Liver (tissue), 9 donors: ENCODE results near the gene ZNHIT6. TPM values are rescaled to one million over a fixed set of nuclear protein-coding genes. Genes with fewer than 3 reads are reported as not detected.

Experiments used
- DNase-seq: peaks from one replicate; pipeline ENCODE4 v3.0.0-alpha.2; 2017; ENCODE audit warnings: low spot score
- H3K27ac ChIP-seq, 2 donors: one replicate each; pipeline ENCODE4 v1.7.0; 2013; ENCODE audit warnings: inconsistent platforms in 2 of 2, low read length in 2 of 2, control low read depth in 1 of 2, low read depth in 1 of 2, mild to moderate bottlenecking in 1 of 2
- H3K27me3 ChIP-seq, 4 donors: one replicate each; pipeline versions ENCODE4 v1.6.1 to v1.7.0; 2013; ENCODE audit warnings: low read length in 3 of 4, inconsistent platforms in 1 of 4, mild to moderate bottlenecking in 1 of 4, moderate library complexity in 1 of 4; ENCODE audit not compliant: control insufficient read depth in 4 of 4, insufficient read depth in 4 of 4
- H3K36me3 ChIP-seq, 4 donors: one replicate each; pipeline versions ENCODE4 v1.6.1 to v1.7.0; 2013; ENCODE audit warnings: low read length in 3 of 4, mild to moderate bottlenecking in 3 of 4, low read depth in 1 of 4, moderate library complexity in 1 of 4; ENCODE audit not compliant: control insufficient read depth in 4 of 4, insufficient read depth in 3 of 4
- H3K4me1 ChIP-seq, 4 donors: one replicate each; pipeline versions ENCODE4 v1.6.1 to v1.7.0; 2013; ENCODE audit warnings: low read length in 3 of 4, mild to moderate bottlenecking in 3 of 4, moderate library complexity in 1 of 4; ENCODE audit not compliant: control insufficient read depth in 4 of 4, insufficient read depth in 4 of 4
- H3K4me3 ChIP-seq, 3 donors: one replicate each; pipeline versions ENCODE4 v1.6.1 to v1.7.0; 2013; ENCODE audit warnings: low read length in 3 of 3, control low read depth in 1 of 3, low read depth in 1 of 3, mild to moderate bottlenecking in 1 of 3
- H3K9ac ChIP-seq, 2 donors: one replicate each; pipeline ENCODE4 v1.7.0; 2013; ENCODE audit warnings: low read length in 2 of 2, mild to moderate bottlenecking in 2 of 2, moderate library complexity in 2 of 2, control low read depth in 1 of 2, low read depth in 1 of 2
- H3K9me3 ChIP-seq, 4 donors: one replicate each; pipeline versions ENCODE4 v1.6.1 to v1.7.0; 2013; ENCODE audit warnings: low read length in 3 of 4; ENCODE audit not compliant: control insufficient read depth in 4 of 4
- EGR1 ChIP-seq, 2 donors: IDR thresholded peaks; 2 replicates each; pipeline ENCODE4 v1.6.1; 2016 to 2018; ENCODE audit warnings: antibody characterized with exemption in 2 of 2, low read depth in 2 of 2
- FOXA1 ChIP-seq: IDR thresholded peaks from 2 replicates; pipeline ENCODE4 v1.6.1; 2016; ENCODE audit warnings: antibody characterized with exemption
- FOXA2 ChIP-seq: IDR thresholded peaks from 2 replicates; pipeline ENCODE4 v1.6.1; 2016; ENCODE audit warnings: antibody characterized with exemption
- GABPA ChIP-seq, 2 donors: IDR thresholded peaks in 1 of 2; conservative IDR thresholded peaks in 1 of 2; 2 replicates each; pipeline ENCODE4 v1.6.1; 2016; ENCODE audit warnings: antibody characterized with exemption in 2 of 2, mild to moderate bottlenecking in 1 of 2, moderate library complexity in 1 of 2
- HNF4A ChIP-seq, 2 donors: conservative IDR thresholded peaks; 2 replicates each; pipeline ENCODE4 v1.6.1; 2016; ENCODE audit warnings: antibody characterized with exemption in 2 of 2, mild to moderate bottlenecking in 2 of 2
- HNF4G ChIP-seq: IDR thresholded peaks from 2 replicates; pipeline ENCODE4 v1.6.1; 2016; ENCODE audit warnings: antibody characterized with exemption
- JUND ChIP-seq, 2 donors: IDR thresholded peaks; 2 replicates each; pipeline ENCODE4 v1.6.1; 2016; ENCODE audit warnings: antibody characterized with exemption in 2 of 2
- NR2F2 ChIP-seq: IDR thresholded peaks from 2 replicates; pipeline ENCODE4 v1.6.1; 2016; ENCODE audit warnings: antibody characterized with exemption
- RAD21 ChIP-seq, 2 donors: IDR thresholded peaks; 2 replicates each; pipeline ENCODE4 v1.6.1; 2016; ENCODE audit warnings: antibody characterized with exemption in 2 of 2, mild to moderate bottlenecking in 2 of 2
- RXRA ChIP-seq, 2 donors: IDR thresholded peaks; 2 replicates each; pipeline ENCODE4 v1.6.1; 2017 to 2018; ENCODE audit warnings: antibody characterized with exemption in 2 of 2, mild to moderate bottlenecking in 1 of 2
- SP1 ChIP-seq: IDR thresholded peaks from 2 replicates; pipeline ENCODE4 v1.6.1; 2018; ENCODE audit warnings: antibody characterized with exemption, mild to moderate bottlenecking
- TAF1 ChIP-seq: conservative IDR thresholded peaks from 2 replicates; pipeline ENCODE4 v1.6.1; 2016; ENCODE audit warnings: antibody characterized with exemption, mild to moderate bottlenecking
- WGBS: extraction: QIAGEN DNeasy Blood & Tissue Kit; methylation state at CpG from one replicate; pipeline ENCODE4 v1.1.7; 2013; 5-methylcytosine and 5-hydroxymethylcytosine counted together
- polyA plus RNA-seq, 2 donors: library from polyadenylated mRNA; stranded (reverse) in 1 of 2; unstranded in 1 of 2; fragments of 200-250 nt in 1 of 2; fragments of >200 nt in 1 of 2; fragmentation: Nextera tagmentation in 1 of 2; extraction: Ambion mirVana in 1 of 2; gene quantifications; one replicate each; pipeline versions ENCODE4 v1.2.1 to v1.2.3, GENCODE V29; 2013 to 2015
- total RNA-seq, 2 donors: library from RNA; depleted of rRNA; stranded (reverse); fragments of >200 nt; gene quantifications; one replicate each; pipeline ENCODE4 v1.2.3, GENCODE V29; 2014
- TF ChIP-seq, protein P1 (sequence below): IDR thresholded peaks from 2 replicates; pipeline ENCODE4 v1.6.1; 2016; ENCODE audit warnings: antibody characterized with exemption, mild to moderate bottlenecking
- TF ChIP-seq, protein P2 (sequence below): IDR thresholded peaks from 2 replicates; pipeline ENCODE4 v1.6.1; 2016; ENCODE audit warnings: antibody characterized with exemption
- TF ChIP-seq, protein P3 (sequence below): IDR thresholded peaks from 2 replicates; pipeline ENCODE4 v1.6.1; 2016; ENCODE audit warnings: antibody characterized with exemption
- TF ChIP-seq, protein P4 (sequence below): fragments of 150-350 bp; IDR thresholded peaks from 2 replicates; pipeline ENCODE4 v1.5.1; 2017; ENCODE audit warnings: improper control_type of control experiment, low read depth, low read length; ENCODE audit not compliant: missing input control
- TF ChIP-seq, protein P5 (sequence below): IDR thresholded peaks from 2 replicates; pipeline ENCODE4 v1.6.1; 2016; ENCODE audit warnings: antibody characterized with exemption
- donor health status: healthy.
- donor health status: healthy.
- donor health status: healthy.
- donor health status: healthy.
- donor health status: healthy.

Gene ZNHIT6
- total and polyA plus RNA-seq, 4 donors, result 2.2 to 4.0 (median 3.2) TPM

DNA sequence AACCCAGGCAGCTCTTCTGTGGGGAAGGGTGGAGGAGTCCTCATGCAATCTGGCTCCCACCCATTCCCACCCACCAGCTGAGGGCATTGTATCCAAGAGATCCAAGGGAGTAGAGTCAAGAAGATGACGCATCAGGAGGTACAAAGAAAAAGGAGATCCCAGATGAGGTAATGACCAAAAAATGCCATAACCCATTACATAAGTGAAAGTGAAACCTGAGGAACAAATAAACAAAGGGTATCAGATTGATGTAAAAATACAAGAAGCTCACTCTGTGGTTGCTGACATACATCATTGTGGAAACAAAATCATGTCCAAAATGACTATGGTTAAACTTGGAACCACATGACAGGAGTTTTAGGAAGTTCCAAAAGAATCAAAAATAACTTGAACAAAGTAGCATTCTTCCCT, 85.2 kb downstream of the ZNHIT6 start:
- 87% methylated on average over 1 of the region's 1 CpG for WGBS
- TF ChIP-seq TAF1 (no peak), JUND (IDR thresholded peaks at IDR 0.05) (no peak), FOXA1 (no peak), EGR1 (IDR thresholded peaks at IDR 0.05; ENCODE audit: low read depth in 2 of 2) (no peak), RAD21 (IDR thresholded peaks at IDR 0.05) (no peak), NR2F2 (no peak), RXRA (IDR thresholded peaks at IDR 0.05) (no peak), FOXA2 (no peak), GABPA (IDR thresholded peaks at IDR 0.05 in 1 of 2, conservative IDR thresholded peaks at IDR 0.05 in 1 of 2) (no peak), HNF4A (conservative IDR thresholded peaks at IDR 0.05) (no peak), HNF4G (no peak), SP1 (no peak)
- TF ChIP-seq, protein P1, sequence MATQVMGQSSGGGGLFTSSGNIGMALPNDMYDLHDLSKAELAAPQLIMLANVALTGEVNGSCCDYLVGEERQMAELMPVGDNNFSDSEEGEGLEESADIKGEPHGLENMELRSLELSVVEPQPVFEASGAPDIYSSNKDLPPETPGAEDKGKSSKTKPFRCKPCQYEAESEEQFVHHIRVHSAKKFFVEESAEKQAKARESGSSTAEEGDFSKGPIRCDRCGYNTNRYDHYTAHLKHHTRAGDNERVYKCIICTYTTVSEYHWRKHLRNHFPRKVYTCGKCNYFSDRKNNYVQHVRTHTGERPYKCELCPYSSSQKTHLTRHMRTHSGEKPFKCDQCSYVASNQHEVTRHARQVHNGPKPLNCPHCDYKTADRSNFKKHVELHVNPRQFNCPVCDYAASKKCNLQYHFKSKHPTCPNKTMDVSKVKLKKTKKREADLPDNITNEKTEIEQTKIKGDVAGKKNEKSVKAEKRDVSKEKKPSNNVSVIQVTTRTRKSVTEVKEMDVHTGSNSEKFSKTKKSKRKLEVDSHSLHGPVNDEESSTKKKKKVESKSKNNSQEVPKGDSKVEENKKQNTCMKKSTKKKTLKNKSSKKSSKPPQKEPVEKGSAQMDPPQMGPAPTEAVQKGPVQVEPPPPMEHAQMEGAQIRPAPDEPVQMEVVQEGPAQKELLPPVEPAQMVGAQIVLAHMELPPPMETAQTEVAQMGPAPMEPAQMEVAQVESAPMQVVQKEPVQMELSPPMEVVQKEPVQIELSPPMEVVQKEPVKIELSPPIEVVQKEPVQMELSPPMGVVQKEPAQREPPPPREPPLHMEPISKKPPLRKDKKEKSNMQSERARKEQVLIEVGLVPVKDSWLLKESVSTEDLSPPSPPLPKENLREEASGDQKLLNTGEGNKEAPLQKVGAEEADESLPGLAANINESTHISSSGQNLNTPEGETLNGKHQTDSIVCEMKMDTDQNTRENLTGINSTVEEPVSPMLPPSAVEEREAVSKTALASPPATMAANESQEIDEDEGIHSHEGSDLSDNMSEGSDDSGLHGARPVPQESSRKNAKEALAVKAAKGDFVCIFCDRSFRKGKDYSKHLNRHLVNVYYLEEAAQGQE, result no peak
- TF ChIP-seq, protein P2, sequence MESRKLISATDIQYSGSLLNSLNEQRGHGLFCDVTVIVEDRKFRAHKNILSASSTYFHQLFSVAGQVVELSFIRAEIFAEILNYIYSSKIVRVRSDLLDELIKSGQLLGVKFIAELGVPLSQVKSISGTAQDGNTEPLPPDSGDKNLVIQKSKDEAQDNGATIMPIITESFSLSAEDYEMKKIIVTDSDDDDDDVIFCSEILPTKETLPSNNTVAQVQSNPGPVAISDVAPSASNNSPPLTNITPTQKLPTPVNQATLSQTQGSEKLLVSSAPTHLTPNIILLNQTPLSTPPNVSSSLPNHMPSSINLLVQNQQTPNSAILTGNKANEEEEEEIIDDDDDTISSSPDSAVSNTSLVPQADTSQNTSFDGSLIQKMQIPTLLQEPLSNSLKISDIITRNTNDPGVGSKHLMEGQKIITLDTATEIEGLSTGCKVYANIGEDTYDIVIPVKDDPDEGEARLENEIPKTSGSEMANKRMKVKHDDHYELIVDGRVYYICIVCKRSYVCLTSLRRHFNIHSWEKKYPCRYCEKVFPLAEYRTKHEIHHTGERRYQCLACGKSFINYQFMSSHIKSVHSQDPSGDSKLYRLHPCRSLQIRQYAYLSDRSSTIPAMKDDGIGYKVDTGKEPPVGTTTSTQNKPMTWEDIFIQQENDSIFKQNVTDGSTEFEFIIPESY, result no peak
- TF ChIP-seq, protein P3, sequence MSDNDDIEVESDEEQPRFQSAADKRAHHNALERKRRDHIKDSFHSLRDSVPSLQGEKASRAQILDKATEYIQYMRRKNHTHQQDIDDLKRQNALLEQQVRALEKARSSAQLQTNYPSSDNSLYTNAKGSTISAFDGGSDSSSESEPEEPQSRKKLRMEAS, result no peak
- TF ChIP-seq, protein P4, sequence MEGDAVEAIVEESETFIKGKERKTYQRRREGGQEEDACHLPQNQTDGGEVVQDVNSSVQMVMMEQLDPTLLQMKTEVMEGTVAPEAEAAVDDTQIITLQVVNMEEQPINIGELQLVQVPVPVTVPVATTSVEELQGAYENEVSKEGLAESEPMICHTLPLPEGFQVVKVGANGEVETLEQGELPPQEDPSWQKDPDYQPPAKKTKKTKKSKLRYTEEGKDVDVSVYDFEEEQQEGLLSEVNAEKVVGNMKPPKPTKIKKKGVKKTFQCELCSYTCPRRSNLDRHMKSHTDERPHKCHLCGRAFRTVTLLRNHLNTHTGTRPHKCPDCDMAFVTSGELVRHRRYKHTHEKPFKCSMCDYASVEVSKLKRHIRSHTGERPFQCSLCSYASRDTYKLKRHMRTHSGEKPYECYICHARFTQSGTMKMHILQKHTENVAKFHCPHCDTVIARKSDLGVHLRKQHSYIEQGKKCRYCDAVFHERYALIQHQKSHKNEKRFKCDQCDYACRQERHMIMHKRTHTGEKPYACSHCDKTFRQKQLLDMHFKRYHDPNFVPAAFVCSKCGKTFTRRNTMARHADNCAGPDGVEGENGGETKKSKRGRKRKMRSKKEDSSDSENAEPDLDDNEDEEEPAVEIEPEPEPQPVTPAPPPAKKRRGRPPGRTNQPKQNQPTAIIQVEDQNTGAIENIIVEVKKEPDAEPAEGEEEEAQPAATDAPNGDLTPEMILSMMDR, result no peak
- TF ChIP-seq, protein P5, sequence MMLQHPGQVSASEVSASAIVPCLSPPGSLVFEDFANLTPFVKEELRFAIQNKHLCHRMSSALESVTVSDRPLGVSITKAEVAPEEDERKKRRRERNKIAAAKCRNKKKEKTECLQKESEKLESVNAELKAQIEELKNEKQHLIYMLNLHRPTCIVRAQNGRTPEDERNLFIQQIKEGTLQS, result no peak
- no peak for DNase-seq
- H3K9ac ChIP-seq, result no peak overlapping the region
- H3K36me3 ChIP-seq, result peaks cover 0 to 12% (median 1%) of the 10 kb centered on the region in 4 donors
- H3K9me3 ChIP-seq, result peaks cover 0 to 3% (median 0%) of the 10 kb centered on the region in 4 donors
- no peak overlapping the region for H3K27ac ChIP-seq
- no peaks in the 10 kb centered on the region for H3K27me3 ChIP-seq
- peaks cover 0 to 1% (median 0%) of the 10 kb centered on the region in 4 donors for H3K4me1 ChIP-seq
- H3K4me3 ChIP-seq, result no peak overlapping the region
